Osteoblast (primary cell): ENCODE data around the gene CASP6. TPM values are rescaled to one million over a fixed set of nuclear protein-coding genes. Genes with fewer than 3 reads are reported as not detected.

ENCODE experiments used
- DNase-seq: peaks from one replicate; pipeline ENCODE4 v3.0.0; 2011; ENCODE audit warnings: low spot score, mixed read lengths; ENCODE audit not compliant: insufficient read length; ENCODE audit errors: missing footprints
- H2AFZ ChIP-seq: 2 replicates; pipeline ENCODE4 v1.6.0; 2011; ENCODE audit warnings: mild to moderate bottlenecking, low read length
- H3K27ac ChIP-seq: 2 replicates; pipeline ENCODE4 v1.5.1; 2011; ENCODE audit warnings: mild to moderate bottlenecking, low read depth, low read length, moderate library complexity
- H3K27me3 ChIP-seq: 2 replicates; pipeline ENCODE4 v1.6.0; 2012; ENCODE audit warnings: mild to moderate bottlenecking, control low read depth, inconsistent platforms, low read length, moderate library complexity; ENCODE audit not compliant: insufficient read depth
- H3K36me3 ChIP-seq: 2 replicates; pipeline ENCODE4 v1.5.1; 2011; ENCODE audit warnings: mild to moderate bottlenecking, low read length, control low read depth, moderate library complexity; ENCODE audit not compliant: insufficient read depth
- H3K4me1 ChIP-seq: 2 replicates; pipeline ENCODE4 v1.5.1; 2011; ENCODE audit warnings: mild to moderate bottlenecking, low read length, control low read depth, moderate library complexity; ENCODE audit not compliant: insufficient read depth
- H3K4me2 ChIP-seq: 2 replicates; pipeline ENCODE4 v1.6.0; 2011; ENCODE audit warnings: mild to moderate bottlenecking, low read length; ENCODE audit not compliant: insufficient read depth
- H3K4me3 ChIP-seq: fragments of 200-600 bp; sonication (generic); 3 replicates; pipeline ENCODE4 v1.5.1; 2012; ENCODE audit warnings: mild to moderate bottlenecking, low read length, inconsistent platforms; ENCODE audit not compliant: insufficient read depth
- H3K79me2 ChIP-seq: 2 replicates; pipeline ENCODE4 v1.6.0; 2012; ENCODE audit warnings: mild to moderate bottlenecking, low read length, control low read depth, inconsistent platforms; ENCODE audit not compliant: insufficient read depth
- H3K9me3 ChIP-seq: 2 replicates; pipeline ENCODE4 v1.5.1; 2011; ENCODE audit warnings: low read depth, low read length, control low read depth
- H4K20me1 ChIP-seq: 2 replicates; pipeline ENCODE4 v1.6.0; 2012; ENCODE audit warnings: mild to moderate bottlenecking, low read length, control low read depth; ENCODE audit not compliant: insufficient read depth
- CTCF ChIP-seq: IDR thresholded peaks from 2 replicates; pipeline ENCODE4 v1.5.1; 2011; ENCODE audit warnings: mild to moderate bottlenecking, low read depth, low read length, moderate library complexity; ENCODE audit errors: extremely low read depth
- total RNA-seq: library from RNA; depleted of rRNA; stranded (reverse); fragments of >200 nt; gene quantifications from 2 replicates; pipeline ENCODE4 v1.2.3, GENCODE V29; 2012

Gene CASP6
- total RNA-seq, 1 donor = 25.3 TPM

- Histone ChIP-seq H3K27ac (no peak overlapping the region), H3K27me3 (no peaks in the 10 kb centered on the region), H3K36me3 (no peaks in the 10 kb centered on the region), H2AFZ (no peak overlapping the region), H3K4me2 (no peak overlapping the region), H3K4me3 (no peak overlapping the region), H3K9me3 (no peaks in the 10 kb centered on the region), H3K79me2 (peaks cover 22% of the 10 kb centered on the region), H3K4me1 (peaks cover 6% of the 10 kb centered on the region), H4K20me1 (no peaks in the 10 kb centered on the region)
- no peak for TF ChIP-seq CTCF
- DNase-seq = no peak
Observed at GRCh38 chr4:109699553-109700225, 3.6 kb downstream of the CASP6 start.

- Histone ChIP-seq H3K4me2 (no peak overlapping the region), H3K27me3 (no peaks in the 10 kb centered on the region), H3K9me3 (no peaks in the 10 kb centered on the region), H3K36me3 (peaks cover 8% of the 10 kb centered on the region), H3K4me3 (no peak overlapping the region), H3K4me1 (peaks cover 6% of the 10 kb centered on the region), H3K79me2 (peaks cover 22% of the 10 kb centered on the region), H3K27ac (no peak overlapping the region), H2AFZ (no peak overlapping the region), H4K20me1 (no peaks in the 10 kb centered on the region)
- no peak for DNase-seq
- no peak for TF ChIP-seq CTCF
Observed at GRCh38 chr4:109698656-109699055, 4.6 kb downstream of the CASP6 start.

- no peak for DNase-seq
- H3K4me3 ChIP-seq = no peak overlapping the region
- no peak overlapping the region for H3K27ac ChIP-seq
- no peak overlapping the region for H3K4me2 ChIP-seq
- no peaks in the 10 kb centered on the region for H3K4me1 ChIP-seq
- no peaks in the 10 kb centered on the region for H3K27me3 ChIP-seq
- no peak for TF ChIP-seq CTCF
- peaks cover 25% of the 10 kb centered on the region for H3K36me3 ChIP-seq
- H2AFZ ChIP-seq = no peak overlapping the region
- H3K9me3 ChIP-seq = no peaks in the 10 kb centered on the region
- no peaks in the 10 kb centered on the region for H3K79me2 ChIP-seq
- H4K20me1 ChIP-seq = no peaks in the 10 kb centered on the region
Observed at GRCh38 chr4:109691411-109691920, 11.8 kb downstream of the CASP6 start.

- Histone ChIP-seq H3K4me3 (no peak overlapping the region), H3K9me3 (no peaks in the 10 kb centered on the region), H3K79me2 (no peaks in the 10 kb centered on the region), H4K20me1 (no peaks in the 10 kb centered on the region), H3K4me1 (no peaks in the 10 kb centered on the region), H3K27me3 (no peaks in the 10 kb centered on the region), H3K27ac (no peak overlapping the region), H2AFZ (no peak overlapping the region), H3K36me3 (peaks cover 27% of the 10 kb centered on the region), H3K4me2 (no peak overlapping the region)
- no peak for DNase-seq
- no peak for TF ChIP-seq CTCF
Observed at GRCh38 chr4:109690690-109691410, 12.4 kb downstream of the CASP6 start.
